DND-41 (cell line): ENCODE results near the gene FREM2.

ENCODE experiments used
- CTCF ChIP-seq: IDR thresholded peaks from 2 replicates; pipeline ENCODE4 v1.5.1; 2012; ENCODE audit warnings: borderline replicate concordance, low read length, moderate library complexity, mild to moderate bottlenecking; ENCODE audit not compliant: poor library complexity, severe bottlenecking; ENCODE audit errors: extremely low read depth
- EZH2 ChIP-seq: IDR thresholded peaks from 3 replicates; pipeline ENCODE4 v1.6.1; 2012; ENCODE audit warnings: borderline replicate concordance, low read depth, mild to moderate bottlenecking, moderate library complexity, low read length, inconsistent platforms; ENCODE audit not compliant: severe bottlenecking

- TF ChIP-seq EZH2 (no peak), CTCF (no peak)
These were observed at the start of gene FREM2 for GRCh38 chr13:38686577-38687245.
